ENCODE results near the gene OOEP. TPM values are rescaled to one million over a fixed set of nuclear protein-coding genes. Genes with fewer than 3 reads are reported as not detected.

OOEP gene
- total RNA-seq, 6 experiments from 2014 or later: not detected

DNA sequence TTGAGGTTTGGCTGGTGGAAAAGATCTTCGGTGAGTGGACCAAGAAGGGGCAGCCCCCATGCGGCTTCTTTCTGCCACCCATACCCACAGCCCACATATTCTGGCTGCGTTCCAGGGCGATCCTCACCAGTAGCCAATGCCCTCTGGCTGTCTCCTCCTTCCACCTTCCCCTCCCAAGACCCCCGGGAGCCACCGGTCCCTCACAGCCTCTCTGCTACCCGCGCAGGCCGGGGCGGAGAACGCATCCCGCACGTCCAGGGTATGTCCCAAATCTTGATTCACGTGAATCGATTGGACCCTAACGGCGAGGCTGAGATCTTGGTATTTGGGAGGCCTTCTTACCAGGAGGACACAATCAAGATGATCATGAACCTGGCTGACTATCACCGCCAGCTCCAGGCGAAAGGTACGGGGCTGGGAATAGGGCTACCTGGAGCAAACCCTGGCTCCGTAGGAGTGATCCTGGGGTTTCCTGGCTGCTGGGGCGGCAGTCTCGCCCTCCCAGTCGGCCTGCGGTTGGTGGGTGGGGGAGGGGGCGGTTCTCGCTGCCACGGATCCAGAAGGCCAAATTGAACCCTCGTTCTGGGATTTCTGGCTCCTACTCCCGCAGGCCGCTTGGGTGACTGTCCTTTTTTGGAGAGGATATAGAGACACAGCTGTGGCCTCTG, 6.7 kb downstream of the OOEP start:
- Histone ChIP-seq H3K4me3 (no peak overlapping the region), H3K27ac (no peak overlapping the region), H3K4me1 (no peaks in the 10 kb centered on the region), H3K9me3 (no peaks in the 10 kb centered on the region), H3K27me3 (no peaks in the 10 kb centered on the region), H3K36me3 (no peaks in the 10 kb centered on the region)
- intact Hi-C loops (cut with DNase I): no loop called here
- TF ChIP-seq, protein P1, sequence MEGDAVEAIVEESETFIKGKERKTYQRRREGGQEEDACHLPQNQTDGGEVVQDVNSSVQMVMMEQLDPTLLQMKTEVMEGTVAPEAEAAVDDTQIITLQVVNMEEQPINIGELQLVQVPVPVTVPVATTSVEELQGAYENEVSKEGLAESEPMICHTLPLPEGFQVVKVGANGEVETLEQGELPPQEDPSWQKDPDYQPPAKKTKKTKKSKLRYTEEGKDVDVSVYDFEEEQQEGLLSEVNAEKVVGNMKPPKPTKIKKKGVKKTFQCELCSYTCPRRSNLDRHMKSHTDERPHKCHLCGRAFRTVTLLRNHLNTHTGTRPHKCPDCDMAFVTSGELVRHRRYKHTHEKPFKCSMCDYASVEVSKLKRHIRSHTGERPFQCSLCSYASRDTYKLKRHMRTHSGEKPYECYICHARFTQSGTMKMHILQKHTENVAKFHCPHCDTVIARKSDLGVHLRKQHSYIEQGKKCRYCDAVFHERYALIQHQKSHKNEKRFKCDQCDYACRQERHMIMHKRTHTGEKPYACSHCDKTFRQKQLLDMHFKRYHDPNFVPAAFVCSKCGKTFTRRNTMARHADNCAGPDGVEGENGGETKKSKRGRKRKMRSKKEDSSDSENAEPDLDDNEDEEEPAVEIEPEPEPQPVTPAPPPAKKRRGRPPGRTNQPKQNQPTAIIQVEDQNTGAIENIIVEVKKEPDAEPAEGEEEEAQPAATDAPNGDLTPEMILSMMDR (IDR thresholded peaks at IDR 0.05): no peak
- no peak for TF ChIP-seq POLR2A (IDR thresholded peaks at IDR 0.05)
- ATAC-seq (no peak), DNase-seq (peak in 1 of 3 donors; percentile 45)
- 83% methylated on average over 11 of the region's 31 CpGs for WGBS (ENCODE audit: insufficient coverage, low coverage, low lambda C conversion rate, missing lambda C conversion rate)

DNA sequence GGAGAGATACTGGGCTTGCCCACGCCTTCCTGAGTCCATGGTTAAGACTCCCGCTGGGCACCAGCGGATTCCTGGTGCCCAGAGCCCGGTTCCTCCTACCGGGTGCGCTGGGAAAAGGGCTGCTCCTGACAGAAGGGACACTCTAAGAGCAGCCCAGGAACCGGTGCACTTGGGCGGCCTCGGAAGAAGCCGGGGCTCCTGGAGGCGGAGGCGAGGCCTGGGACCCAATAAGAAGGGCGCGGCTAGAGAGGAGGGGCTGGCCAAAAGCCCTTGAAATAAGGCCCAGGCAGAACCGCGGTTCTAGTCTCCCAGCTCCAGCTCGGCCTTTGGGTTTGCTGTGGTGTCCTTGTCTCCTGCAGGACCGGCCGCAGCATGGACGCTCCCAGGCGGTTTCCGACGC, 7.3 kb downstream of the OOEP start, which contains the start of gene KHDC3L:
KHDC3L (plus strand) TSS at position 301 of the 400 bp plus-strand sequence; CDS start at position 373, 72 bp downstream.
- no peak for TF ChIP-seq POLR2A (IDR thresholded peaks at IDR 0.05)
- TF ChIP-seq, protein P1 (IDR thresholded peaks at IDR 0.05): no peak
- no peaks in the 10 kb centered on the region for H3K9me3 ChIP-seq
- ATAC-seq: no peak
- no peak for DNase-seq
- intact Hi-C loops (cut with DNase I): no loop called here
- WGBS (ENCODE audit: insufficient coverage, low coverage, low lambda C conversion rate, missing lambda C conversion rate): 60% methylated on average over 1 of the region's 23 CpGs
- no peaks in the 10 kb centered on the region for H3K4me1 ChIP-seq
- no peak within 1 kb of the TSS for H3K4me3 ChIP-seq
- no peak within 1 kb of the TSS for H3K27ac ChIP-seq
- no peaks in the 10 kb centered on the region for H3K36me3 ChIP-seq
- H3K27me3 ChIP-seq: no peaks in the 10 kb centered on the region

DNA sequence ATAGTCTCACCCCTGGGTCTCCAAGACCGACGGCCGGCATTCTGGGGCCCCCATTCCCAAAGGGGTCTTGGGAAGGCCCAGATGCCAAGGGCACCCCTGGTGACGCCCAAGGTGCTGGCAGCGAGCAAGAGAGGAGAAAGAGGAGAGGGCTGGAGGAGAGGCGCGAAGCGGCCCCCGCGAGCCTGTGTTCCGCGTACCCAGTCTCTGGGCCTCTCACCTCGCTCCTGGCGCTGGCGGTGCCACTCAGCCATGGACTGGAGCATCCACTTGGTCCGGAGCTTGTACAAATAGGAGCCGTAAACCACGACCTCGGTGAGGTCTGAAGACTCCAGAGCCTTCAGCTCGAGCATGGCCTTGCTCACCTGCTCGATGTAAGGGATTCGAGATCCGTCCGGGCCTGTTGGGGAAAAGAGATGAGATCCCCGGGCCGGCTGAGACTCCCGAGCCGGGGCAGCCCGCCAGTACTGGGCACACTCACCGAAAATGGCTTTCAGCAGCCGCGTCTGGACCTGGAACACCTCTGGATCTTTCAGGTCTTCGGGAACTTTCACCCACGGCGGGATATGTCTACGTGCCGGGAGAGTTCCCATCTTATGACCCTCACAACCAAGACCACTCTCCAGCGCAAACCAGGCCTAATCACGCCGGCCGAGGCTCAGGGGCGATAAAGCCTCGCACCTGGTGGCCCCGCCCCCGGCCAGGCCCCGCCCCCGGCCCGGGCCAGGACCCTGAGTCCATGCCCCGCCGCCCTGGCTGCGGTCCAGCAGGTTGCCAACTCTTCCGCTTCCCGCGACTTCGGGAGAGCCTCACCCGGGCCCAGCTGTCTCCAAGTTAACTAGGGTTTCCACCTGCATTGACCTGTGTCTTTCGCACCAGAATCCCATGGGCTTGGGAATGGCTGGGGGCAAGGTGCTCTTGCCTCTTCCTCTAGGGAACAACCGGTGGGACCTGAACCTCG, 15.8 kb downstream of the OOEP start, which contains the start of gene DPPA5:
DPPA5 (minus strand) TSS at position 641 of the 958 bp plus-strand sequence; CDS start at position 590, 51 bp downstream.
- Histone ChIP-seq H3K27me3 (no peaks in the 10 kb centered on the region), H3K9me3 (no peaks in the 10 kb centered on the region), H3K27ac (no peak within 1 kb of the TSS), H3K4me1 (no peaks in the 10 kb centered on the region), H3K4me3 (no peak within 1 kb of the TSS), H3K36me3 (no peaks in the 10 kb centered on the region)
- no peak for TF ChIP-seq POLR2A (IDR thresholded peaks at IDR 0.05)
- TF ChIP-seq, protein P1 (IDR thresholded peaks at IDR 0.05): no peak
- peak in 1 of 4 donors; percentile 24 for ATAC-seq
- WGBS (ENCODE audit: insufficient coverage, low coverage, low lambda C conversion rate, missing lambda C conversion rate): 85% methylated on average over 12 of the region's 59 CpGs
- DNase-seq: no peak
- intact Hi-C loops (cut with DNase I): no loop called here

DNA sequence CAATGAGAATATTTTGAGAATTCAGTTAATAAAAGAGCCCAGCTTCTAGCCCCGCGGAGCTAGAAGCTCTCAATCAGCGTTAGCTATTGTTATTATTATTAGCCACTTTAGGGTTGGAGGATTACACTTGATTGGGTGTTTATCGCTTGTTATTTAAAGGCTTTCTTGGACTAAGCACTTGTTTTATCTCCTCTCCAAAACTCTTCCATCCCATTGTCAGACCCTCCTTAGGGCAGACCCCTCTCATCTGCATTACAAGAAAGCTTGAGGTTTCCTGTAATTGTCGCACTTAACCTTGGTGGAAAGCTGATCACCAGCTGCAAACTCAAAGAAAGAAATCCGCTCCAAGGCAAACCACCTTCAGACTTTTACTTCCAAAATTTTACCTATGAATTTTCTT, 20.4 kb downstream of the OOEP start:
- ATAC-seq (no peak), DNase-seq (no peak)
- H3K4me3 ChIP-seq: no peak overlapping the region
- H3K4me1 ChIP-seq: no peaks in the 10 kb centered on the region
- intact Hi-C loops (cut with DNase I): no loop called here
- TF ChIP-seq, protein P1 (IDR thresholded peaks at IDR 0.05): no peak
- TF ChIP-seq POLR2A (IDR thresholded peaks at IDR 0.05): no peak
- WGBS (ENCODE audit: insufficient coverage, low coverage, low lambda C conversion rate, missing lambda C conversion rate): 19% methylated on average over 6 of the region's 6 CpGs
- H3K27ac ChIP-seq: no peak overlapping the region
- H3K27me3 ChIP-seq: no peaks in the 10 kb centered on the region
- no peaks in the 10 kb centered on the region for H3K36me3 ChIP-seq
- H3K9me3 ChIP-seq: no peaks in the 10 kb centered on the region
